ENCODE measurements around the gene ENDOG.
"Not testable (repeated sequence)": the region's sequence is repeated elsewhere in the genome, so short reads cannot be mapped to it uniquely, and the experiment has no call there.

Gene ENDOG

DNA sequence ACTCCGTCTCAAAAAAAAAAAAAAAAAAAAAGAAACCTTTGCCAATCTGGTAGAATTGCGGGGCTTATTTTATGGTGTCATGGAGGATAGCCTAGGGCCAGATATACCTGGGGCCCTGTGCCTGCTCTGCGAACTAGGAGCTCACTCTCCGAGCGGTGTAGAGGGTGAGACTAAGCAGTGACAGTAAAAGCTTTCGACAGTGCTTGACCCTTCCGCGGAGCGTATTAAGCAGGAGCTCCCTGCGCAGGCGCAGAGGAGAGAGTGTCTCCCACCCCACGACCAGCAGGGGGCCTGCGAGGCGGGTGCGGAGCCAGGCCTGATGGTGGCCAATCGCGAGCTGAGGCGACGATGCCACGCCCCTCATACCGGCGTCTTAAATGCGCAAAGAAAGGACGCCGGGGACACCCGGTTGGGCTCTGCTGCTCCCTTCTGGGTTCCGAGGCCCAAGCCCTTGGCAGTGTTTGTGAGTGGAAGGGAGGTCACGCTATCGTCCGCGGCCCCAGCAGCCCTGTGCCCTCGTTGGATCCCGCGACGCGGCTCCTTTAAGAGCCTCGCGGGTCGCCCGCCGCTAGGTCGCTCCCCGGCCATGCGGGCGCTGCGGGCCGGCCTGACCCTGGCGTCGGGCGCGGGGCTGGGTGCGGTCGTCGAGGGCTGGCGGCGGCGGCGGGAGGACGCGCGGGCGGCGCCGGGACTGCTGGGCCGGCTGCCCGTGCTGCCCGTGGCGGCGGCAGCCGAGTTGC is at the start of gene ENDOG:
TSS of gene ENDOG (plus strand) at position 402 of the 740 bp plus-strand sequence. CDS start at position 587, 185 bp downstream.
- TF ChIP-seq POLR2A (IDR thresholded peaks at IDR 0.05; ENCODE audit: low read depth, low read length): peak; percentile 91
- FAIRE-seq (peak; percentile 80), DNase-seq (ENCODE audit: insufficient read length, low spot score) (peak; percentile 100)

DNA sequence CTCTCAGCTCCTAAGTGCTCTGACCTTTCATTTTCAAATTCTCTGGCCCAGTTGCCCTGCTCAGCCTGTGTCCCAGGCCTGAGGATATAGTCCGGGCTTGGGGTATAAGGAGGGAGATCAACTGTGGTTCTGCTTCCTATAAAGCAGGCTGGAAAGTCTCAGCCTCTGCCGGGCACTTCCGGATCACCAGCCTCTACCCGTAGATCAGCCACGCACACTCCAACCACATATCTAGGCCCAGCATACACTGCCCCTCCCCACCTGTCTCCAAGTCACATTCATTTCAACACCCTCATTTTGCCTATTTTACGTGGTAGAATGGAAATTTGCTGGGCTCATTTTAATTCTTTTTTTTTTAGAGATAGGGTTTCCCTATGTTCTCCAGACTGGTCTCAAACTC is 49.7 kb upstream of the ENDOG start:
- no peak for DNase-seq (ENCODE audit: insufficient read length, low spot score)
- FAIRE-seq: no peak
- TF ChIP-seq POLR2A (IDR thresholded peaks at IDR 0.05; ENCODE audit: low read depth, low read length): no peak

DNA sequence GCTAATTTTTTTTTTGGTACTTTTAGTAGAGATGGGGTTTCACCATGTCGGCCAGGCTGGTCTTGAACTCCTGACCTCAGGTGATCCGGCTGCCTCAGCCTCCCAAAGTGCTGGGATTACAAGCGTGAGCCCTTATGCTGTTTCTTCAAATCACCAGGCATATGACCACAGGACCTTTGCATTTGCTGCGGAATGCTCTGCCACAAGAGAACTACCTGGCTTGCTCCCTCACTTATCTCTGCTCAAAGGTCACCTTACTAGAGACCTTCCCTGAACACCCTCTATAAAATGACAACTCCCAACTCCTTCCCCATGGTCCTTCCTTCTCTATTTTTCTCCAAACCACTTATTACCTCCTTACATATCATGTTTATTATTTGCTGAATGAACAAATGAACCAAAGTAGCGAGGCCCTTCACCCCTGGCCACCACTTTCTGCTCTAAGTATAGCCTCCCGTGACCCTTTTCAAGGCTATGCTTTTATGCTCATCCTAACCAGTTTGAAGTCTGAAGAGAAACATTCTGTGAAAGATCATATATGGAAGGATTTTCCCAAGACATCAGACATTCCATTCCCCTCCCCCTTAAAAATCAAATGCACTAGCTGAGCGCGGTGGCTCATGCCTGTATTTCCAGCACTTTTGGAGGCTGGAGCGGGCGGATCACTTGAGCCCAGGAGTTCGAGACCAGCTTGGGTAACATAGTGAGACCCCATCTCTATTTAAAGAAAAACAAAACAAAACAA is 47.8 kb upstream of the ENDOG start:
- no peak for TF ChIP-seq POLR2A (IDR thresholded peaks at IDR 0.05; ENCODE audit: low read depth, low read length)
- DNase-seq (ENCODE audit: insufficient read length, low spot score): no peak
- FAIRE-seq: no peak

DNA sequence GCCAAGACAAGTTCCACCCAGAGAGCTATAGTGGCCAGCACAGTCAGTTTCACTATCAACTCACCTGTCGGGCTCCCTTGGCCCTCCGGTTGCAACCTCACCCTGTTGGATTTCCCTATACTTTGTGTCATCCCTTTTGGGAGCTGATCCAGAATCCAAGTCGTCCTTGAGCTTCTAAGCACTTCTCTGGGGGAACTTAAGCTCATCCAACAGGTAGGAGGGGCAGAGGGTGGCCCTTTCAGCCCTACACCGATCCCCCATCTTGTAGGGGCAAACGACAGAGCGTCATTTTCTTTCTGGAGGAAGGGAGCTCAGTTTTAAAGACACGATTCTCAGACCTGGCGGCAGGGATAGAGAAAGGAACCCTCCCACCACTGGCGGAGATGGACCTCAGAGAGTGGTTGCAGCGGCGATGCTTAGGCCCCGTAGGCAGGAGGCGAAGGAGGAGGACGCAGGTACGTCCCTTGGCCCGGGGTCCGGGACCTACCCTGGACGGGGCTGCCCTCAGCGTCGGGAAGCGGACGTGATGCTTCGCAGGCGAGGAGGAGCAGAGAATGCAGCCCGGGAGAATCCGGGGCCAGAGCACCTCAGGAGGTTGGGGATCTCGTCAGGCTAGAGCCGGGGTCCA is 47.1 kb upstream of the ENDOG start:
- FAIRE-seq (no peak), DNase-seq (ENCODE audit: insufficient read length, low spot score) (peak; percentile 74)
- no peak for TF ChIP-seq POLR2A (IDR thresholded peaks at IDR 0.05; ENCODE audit: low read depth, low read length)

DNA sequence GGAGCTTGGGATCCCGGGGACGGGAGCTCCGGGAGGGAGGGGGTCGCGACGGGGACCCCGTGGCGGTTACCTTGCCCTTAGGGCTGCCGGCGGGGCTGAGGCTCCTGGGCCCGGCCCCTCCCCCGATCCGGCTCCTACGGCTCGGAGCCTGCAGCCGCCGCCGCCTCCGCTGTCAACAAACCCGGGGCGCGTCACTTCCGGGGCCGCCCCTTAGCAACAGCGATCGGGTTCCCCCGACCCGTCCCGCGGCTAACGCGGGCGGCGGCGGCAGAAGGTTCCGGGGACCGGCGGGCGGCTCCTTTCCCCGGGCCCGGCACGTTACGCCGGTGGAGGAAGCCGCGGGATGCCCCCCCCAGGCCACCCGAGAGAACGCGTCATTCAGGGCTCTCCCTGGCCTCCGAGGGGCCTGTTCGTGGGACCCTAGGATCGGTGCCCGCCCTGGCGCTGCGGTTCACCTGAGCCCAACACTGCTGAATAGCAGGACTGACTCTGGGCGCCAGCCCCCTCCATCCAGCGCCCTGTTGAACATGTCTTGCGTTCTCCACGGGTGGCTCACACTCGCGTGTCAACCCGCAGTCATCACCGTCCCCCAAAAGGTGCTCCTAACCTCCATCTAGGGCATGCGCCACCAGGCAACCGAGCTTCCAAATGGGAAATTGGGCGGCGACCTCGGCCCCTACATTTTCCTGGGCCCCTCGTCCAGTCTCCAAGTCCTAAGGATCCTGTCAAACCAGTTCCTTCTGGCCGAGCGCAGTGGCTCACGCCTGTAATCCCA is 46.4 kb upstream of the ENDOG start, which contains the start of gene ZER1:
TSS of gene ZER1 (minus strand) at position 183 of the 775 bp plus-strand sequence. CDS start 16,362 bp downstream, outside the sequence.
- DNase-seq (ENCODE audit: insufficient read length, low spot score): peak; percentile 98
- TF ChIP-seq POLR2A (IDR thresholded peaks at IDR 0.05; ENCODE audit: low read depth, low read length): no peak; the same call in 1 of the 2 replicates
- no peak for FAIRE-seq

DNA sequence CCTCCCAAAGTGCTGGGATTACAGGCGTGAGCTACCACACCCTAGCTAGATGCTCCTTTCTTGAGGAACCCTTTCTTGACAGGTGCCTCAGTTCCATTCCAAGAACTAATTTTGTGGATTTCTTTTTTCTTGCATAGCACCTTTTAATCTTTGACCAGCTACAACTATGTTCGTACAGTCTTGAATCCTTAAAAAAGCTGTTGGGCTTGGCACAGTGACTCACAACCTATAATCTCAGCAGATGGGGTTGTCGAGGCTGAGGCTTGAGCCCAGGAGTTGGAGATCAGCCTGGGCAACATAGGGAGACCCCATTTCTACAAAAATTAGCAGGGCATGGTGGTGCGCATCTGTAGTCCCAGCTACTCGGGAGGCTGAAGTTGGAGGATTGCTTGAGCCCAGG is 45.3 kb upstream of the ENDOG start:
- no peak for TF ChIP-seq POLR2A (IDR thresholded peaks at IDR 0.05; ENCODE audit: low read depth, low read length)
- FAIRE-seq (no peak), DNase-seq (ENCODE audit: insufficient read length, low spot score) (no peak)

DNA sequence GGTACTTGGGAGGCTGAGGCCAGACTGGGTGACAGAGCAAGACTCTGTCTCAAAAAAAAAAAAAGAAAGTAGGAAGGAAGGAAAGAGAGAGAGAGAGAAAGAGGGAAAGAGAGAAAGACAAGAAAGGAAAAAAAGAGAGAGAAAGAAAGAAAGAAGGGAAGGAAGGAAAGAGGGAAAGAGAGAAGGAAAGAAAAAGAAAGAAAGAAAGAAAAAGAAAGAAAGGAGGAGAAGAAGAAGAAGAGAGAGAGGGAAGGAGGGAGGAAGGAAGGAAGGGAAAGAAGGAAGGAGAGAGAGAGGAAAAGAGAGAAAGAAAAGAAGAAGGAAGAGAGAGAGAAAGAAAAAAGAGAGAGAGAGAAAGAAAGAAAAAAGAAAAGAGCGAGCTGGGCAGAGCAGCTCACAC is 43.5 kb upstream of the ENDOG start:
- no peak for TF ChIP-seq POLR2A (IDR thresholded peaks at IDR 0.05; ENCODE audit: low read depth, low read length)
- DNase-seq (ENCODE audit: insufficient read length, low spot score): no peak
- no peak for FAIRE-seq

DNA sequence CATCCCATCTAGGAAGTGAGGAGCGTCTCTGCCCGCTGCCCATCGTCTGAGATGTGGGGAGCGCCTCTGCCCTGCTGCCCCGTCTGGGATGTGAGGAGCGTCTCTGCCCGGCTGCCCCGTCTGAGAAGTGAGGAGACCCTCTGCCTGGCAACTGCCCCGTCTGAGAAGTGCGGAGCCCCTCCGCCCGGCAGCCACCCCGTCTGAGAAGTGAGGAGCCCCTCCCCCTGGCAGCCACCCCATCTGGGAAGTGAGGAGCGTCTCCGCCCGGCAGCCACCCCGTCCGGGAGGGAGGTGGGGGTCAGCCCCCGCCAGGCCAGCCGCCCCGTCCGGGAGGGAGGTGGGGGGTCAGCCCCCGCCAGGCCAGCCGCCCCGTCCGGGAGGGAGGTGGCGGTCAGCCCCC is 38.2 kb upstream of the ENDOG start:
- DNase-seq (ENCODE audit: insufficient read length, low spot score); FAIRE-seq: not testable (repeated sequence)

DNA sequence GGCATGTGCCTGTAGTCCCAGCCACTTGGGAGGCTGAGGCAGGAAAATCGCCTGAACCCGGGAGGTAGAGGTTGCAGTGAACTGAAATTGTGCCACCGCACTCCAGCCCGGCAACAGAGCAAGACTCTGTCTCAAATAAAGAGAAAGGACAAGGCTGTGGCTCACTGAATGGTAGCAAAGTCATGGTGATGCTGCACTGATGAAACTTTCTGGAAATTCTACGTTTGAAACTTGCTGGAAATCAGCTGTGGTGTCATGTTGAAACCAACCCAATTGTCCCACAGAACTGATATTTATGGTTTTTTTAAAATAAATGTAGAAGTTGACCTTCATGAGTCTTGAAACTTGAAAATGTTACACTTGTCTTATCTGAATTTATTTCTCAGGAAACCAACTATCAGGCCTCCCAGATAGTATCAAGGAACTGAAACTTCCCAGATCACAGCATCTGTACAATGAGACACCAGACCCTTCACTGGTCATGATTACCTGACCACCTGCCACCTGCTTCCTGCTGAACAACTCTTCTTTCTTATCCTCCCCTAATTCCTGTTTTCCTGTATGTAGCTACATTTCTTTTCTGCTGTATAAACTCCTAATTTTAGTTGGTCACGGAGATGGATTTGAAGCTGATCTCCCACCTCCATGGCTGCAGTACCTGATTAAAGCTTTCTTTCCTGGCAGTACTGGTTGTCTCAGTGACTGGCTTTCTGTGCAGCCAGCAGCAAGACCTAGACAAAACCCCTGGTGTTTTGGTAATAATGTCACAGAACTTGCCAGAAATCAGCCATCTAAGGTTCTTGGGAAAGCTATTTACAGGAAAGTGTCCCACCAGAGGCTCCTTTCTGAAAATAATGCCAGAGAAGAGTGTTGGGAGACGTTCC is 36.9 kb upstream of the ENDOG start:
- no peak for FAIRE-seq
- TF ChIP-seq POLR2A (IDR thresholded peaks at IDR 0.05; ENCODE audit: low read depth, low read length): no peak
- DNase-seq (ENCODE audit: insufficient read length, low spot score): no peak

DNA sequence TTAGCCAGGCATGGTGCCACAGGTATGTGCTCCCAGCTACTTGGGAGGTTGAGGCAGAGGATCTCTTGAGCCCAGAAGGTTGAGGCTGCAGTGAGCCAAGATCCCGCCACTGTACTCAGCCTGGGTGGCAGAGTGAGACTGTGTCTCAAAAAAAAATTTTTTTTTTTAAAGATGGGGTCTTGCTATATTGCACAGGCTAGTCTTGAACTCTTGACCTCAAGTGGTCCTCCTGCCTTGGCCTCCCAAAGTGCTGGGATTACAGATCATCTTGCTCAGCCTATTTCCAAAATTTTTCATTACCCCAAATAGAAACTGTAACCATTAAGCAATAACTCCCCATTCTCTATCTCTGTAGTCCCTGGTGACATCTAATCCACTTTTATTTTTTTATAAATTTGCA is 35.6 kb upstream of the ENDOG start:
- FAIRE-seq (no peak), DNase-seq (ENCODE audit: insufficient read length, low spot score) (no peak)
- no peak for TF ChIP-seq POLR2A (IDR thresholded peaks at IDR 0.05; ENCODE audit: low read depth, low read length)

DNA sequence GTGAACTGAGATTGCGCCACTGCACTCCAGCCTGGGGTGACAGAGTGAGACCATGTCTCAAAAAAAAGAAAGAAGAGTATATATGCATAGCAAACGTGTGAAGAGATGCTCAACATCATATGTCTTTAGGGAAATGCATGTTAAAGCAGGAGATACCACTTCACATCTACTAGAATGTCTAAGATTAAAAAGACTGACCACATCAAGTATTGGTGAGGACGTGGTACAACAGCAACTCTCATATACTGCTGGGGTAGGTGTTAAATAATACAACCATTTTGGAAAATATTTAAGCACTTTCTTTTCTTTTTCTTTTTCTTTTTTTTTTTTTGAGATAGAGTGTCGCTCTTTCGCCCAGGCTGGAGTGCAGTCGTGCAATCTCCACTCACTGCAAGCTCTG is 32.9 kb upstream of the ENDOG start:
- DNase-seq (ENCODE audit: insufficient read length, low spot score) (no peak), FAIRE-seq (no peak)
- TF ChIP-seq POLR2A (IDR thresholded peaks at IDR 0.05; ENCODE audit: low read depth, low read length): no peak

DNA sequence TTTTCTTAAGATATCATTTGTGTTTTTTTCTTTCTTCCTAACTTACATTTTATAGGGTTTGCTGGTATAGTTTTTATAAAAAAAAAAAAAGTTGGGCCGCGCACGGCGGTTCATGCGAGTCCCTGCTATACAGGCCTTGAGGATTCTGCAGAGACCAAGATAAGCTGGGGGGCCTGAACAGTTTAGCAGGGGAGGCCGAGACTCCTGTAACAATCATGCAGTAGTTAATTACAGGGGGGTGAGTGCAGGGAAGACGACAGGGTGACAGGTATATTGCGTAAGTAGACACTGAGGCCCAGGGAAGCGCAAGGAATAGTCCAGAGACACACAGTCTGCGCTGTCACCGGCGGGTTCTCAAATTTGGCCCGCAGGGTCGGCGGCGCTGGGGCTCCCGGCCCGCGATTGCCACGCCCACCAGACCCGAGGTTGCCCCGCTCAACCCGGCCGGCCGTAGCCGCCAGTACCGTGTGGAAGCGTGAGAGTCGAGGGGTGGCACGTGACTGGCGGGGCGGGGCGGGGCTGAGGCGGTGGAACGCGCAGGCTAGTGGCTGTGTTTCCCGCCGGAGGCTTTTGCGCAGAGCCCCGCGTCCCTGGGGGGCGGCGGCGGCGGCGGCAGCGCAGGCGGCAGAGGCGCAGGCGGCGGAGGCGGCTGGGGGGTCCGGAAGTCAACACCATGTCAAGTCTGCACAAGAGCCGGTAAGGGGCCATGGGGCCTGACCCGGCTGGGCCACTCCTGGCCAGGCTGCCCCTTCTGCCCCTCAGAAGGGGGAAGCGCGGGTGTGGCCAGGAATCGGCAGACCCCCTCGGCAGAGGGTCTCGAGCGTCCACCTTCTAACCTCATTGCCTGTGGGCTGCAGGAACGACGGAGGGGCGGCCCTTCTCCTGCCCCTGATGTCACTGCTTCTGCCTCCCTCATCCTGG is 31.4 kb upstream of the ENDOG start, which contains the start of gene TBC1D13:
TSS of gene TBC1D13 (plus strand) at position 573 of the 921 bp plus-strand sequence. CDS start at position 674, 101 bp downstream.
- TF ChIP-seq POLR2A (IDR thresholded peaks at IDR 0.05; ENCODE audit: low read depth, low read length): peak; percentile 80
- FAIRE-seq: no peak
- DNase-seq (ENCODE audit: insufficient read length, low spot score): peak; percentile 95

Data from H54 (cell line).